ENCODE measurements around the gene ZC3HAV1L.
"Not testable (repeated sequence)": the region's sequence is repeated elsewhere in the genome, so short reads cannot be mapped to it uniquely, and the experiment has no call there.

The ZC3HAV1L gene, protein sequence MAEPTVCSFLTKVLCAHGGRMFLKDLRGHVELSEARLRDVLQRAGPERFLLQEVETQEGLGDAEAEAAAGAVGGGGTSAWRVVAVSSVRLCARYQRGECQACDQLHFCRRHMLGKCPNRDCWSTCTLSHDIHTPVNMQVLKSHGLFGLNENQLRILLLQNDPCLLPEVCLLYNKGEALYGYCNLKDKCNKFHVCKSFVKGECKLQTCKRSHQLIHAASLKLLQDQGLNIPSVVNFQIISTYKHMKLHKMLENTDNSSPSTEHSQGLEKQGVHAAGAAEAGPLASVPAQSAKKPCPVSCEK

DNA sequence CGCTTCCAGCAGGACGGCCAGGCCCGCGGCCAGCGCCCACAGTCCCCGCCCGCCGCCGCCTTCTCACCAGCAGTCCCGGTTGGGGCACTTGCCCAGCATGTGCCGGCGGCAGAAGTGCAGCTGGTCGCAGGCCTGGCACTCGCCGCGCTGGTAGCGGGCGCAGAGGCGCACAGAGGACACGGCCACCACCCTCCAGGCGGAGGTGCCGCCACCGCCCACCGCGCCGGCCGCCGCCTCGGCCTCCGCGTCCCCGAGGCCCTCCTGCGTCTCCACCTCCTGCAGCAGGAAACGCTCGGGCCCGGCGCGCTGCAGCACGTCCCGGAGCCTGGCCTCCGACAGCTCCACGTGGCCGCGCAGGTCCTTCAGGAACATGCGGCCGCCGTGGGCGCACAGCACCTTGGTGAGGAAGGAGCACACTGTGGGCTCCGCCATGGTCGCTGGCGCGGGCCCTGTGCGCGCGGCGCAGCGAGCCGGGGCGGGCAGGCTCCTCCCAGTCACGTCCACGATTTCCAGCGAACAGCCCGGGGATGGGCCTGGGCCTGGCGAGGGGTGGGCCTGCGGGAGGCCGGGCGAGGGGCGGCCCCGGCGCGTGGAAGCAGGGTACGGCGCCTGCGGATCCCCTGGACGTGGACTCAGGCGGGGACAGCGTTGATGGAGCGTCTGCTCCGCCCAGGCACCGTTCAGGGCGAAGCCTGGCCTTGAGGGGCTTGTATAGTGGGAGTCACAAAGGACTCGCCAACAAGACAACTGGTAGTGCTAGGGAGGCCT lies at the start of gene ZC3HAV1L:
Gene ZC3HAV1L (minus strand): TSS at position 457 of the 768 bp plus-strand sequence. CDS start 25 bp downstream, at position 432.
- no peak for FAIRE-seq

DNA sequence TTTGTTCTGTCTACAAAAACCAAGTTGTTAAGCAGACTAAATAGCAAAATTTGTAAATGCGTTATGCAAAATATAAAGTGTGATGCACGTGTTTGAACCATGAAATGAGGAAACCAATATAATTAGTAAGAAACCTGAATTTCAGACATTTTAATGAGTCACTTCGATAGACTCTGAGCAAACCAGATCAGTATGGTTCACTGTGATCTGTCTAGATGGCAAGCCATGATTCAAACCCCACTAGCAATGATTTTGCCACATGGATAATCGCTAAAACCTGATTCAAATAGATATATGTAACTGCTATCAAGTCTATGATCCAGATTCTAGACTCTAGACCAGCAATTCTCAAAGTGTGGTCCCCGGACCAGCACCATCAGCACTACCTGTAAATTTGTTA lies 48.9 kb upstream of the ZC3HAV1L start:
- FAIRE-seq: no peak

DNA sequence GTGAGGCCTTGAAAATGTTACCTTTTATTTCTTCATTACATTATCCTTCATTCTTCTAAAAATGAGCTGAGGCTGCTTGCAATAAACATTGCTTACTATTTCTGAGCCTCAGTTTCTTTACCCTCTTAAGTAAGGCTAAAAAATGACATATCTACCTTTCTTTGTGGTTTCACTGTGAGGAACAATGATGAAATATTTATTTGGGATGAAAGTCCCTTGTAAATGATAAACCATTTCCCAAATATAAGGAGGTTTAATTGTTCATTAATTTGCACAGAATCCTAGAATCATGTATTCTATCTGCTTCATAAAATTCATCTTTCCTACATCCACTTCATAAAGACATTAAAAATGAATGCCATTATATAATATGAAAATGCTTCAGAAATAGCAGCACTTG lies 45.7 kb upstream of the ZC3HAV1L start:
- FAIRE-seq: no peak

DNA sequence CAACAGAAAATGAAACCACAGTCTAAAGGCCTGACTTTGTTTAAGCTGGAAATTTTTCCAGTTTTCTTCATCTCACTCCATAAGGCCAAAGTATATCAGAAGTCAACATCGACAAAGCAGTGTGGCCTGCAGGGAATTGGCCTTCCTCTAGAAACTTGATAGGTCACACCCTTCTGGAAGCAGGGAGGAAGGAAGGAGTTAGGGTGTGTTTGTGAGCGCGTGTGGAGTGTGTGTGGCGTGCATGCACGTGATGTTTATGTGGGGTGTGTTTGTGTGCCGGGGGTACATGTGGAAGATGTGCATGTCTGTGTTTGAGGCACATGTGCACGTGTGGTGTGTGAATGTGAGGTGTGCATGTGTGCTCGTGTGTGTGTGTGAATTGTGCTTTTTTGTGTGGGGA lies 45.1 kb upstream of the ZC3HAV1L start:
- no peak for FAIRE-seq

DNA sequence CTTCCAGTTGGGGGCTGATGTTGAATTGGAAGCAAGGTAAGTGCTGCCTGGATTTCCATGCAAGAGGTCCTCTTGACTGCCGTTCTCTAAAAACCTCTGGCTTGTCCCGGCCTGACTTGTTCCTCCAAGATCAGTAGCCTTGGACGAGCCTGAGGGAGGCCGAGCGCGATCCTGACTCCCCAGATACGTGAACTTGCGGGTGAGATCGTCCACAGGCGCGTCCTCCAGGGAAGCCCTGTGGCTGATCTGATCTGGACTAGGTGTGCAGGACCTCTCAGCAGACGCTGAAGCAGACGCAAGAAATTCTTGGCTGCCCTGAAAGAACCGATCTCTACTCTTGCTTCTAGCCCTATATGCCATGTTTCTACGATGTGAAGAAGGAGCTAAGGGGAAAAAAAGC lies 44.0 kb upstream of the ZC3HAV1L start:
- no peak for FAIRE-seq

DNA sequence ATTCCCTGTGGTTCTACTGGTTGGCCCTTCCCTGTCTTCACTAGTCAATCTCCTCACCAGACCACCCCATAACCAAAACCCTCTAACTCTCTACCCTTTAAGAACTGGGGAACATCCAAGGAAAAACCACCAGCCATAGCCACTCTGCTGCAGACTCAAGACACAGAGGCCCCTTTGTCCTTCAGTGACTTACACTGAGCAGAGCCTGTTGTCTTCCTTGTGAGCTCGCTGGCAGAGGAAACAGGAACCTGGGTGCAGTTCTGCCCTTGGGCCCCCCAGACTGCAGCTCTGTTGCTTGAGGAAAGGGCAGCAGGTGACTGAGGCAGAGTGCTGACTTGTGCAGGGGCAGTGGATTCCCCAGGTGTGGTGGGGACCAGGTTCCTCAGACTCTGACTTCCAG lies 43.1 kb upstream of the ZC3HAV1L start:
- FAIRE-seq: no peak

DNA sequence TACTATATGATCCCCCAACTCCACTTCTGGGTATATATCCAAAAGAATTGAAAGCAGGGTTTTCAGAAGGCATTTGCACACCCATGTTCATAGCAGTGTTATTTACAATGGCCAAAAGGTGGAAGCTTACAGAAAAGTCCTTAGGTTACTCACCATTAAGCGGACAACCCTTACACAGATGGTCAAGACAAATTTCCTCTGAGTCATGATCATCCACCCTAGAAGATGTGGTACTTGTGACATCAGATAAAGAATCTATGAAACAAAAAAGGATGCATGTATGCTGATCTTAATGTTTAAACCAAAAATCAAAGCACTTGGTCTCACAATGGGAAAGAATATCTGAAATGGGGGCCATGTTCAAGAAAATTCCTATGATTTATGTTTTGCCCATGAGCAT lies 42.6 kb upstream of the ZC3HAV1L start:
- FAIRE-seq: no peak

DNA sequence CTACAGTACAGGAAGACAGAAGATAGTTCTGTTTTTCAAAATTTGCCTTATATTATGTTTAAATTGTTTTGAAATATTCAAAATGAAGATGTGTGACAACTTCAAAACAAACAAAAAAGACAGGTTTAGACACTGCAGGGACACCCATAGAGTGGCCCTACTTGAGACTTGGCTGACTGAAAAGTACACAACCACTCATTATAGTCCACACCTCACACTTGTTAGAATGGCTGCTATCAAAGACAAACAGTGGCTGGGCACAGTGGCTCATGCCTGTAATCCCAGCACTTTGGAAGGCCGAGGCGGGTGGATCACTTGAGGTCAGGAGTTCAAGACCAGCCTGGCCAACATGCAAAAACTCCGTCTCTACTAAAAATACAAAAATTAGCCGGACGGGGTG lies 41.9 kb upstream of the ZC3HAV1L start:
- not testable (repeated sequence) for FAIRE-seq

DNA sequence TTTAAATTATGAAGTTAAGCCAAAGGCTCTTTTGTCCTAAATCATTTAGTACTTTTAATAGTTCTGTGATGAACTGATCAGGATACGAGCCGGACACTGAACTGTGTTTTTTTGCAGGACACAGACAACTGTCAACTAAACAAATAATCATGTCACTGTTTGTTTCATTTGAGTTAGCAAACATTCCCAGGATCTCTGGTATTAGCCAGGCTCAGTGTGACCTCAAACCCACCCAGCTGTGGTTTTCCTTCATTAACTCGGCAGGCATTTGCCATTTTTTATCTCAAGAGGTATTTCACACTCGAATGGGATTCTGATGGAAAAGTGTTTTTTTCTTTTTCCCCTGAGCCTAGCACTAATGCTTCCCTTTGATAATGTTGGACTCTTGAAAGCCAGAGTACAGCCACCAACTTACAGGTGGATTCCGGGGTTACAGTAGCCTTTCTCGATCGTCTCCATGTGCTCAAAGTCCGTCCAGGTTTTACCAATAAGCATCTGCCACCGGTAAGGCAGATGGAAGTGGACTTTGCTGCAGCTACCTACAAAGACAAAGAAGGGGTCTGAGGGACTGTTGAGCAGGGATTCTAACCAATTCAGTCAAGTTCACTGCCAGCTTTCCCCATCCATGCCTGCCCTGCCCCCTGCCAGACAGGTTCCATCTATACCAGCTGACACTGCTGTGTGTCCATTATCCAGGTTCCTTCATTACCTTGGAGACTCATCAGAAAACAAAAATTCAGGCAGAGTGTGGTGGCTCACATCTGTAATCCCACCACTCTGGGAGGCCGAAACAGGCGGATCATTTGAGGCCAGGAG lies 40.2 kb upstream of the ZC3HAV1L start:
- no peak for FAIRE-seq

DNA sequence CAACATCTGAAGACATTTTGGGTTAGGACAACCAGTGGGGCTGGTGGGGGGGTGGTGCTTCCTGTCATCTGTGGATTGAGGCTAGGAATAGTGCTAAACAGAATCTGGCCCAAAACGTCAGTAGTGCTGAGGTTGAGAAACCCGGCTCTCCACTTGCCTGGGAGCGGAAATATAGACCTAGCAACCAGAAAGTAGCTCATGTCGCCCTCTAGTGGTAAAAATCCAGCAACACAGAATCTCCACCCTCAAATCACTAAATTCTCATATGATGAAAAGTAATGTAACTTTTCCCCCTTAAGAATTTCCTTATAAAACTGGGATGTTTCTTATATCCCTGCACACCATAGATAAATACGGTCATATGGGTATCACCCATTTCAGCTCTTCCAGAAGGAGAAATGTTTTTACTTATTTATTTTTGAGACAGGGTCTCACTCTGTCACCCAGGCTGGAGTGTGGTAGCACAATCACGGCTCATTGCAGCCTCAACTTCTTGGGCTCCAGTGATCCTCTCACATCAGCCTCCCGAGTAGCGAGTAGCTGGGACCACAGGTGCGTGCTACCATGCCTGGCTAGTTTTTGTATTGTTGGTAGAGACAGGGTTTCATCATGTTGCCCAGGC lies 39.3 kb upstream of the ZC3HAV1L start:
- FAIRE-seq: peak; percentile 68

DNA sequence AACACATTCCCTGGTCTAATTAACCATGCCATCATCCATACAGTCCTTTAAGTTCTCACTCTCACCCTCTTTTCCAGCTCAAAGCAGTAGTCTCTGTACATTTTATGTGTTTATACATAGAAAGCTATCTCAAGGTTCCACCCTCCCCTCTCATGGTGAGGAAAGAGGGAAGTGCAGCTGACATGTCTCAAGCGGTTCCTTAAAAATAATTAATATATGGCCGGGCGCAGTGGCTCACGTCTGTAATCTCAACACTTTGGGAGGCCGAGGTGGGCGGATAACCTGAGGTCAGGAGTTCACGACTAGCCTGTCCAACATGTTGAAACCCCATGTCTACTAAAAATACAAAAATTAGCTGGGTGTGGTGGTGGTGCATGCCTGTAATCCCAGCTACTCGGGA lies 37.0 kb upstream of the ZC3HAV1L start:
- no peak for FAIRE-seq

DNA sequence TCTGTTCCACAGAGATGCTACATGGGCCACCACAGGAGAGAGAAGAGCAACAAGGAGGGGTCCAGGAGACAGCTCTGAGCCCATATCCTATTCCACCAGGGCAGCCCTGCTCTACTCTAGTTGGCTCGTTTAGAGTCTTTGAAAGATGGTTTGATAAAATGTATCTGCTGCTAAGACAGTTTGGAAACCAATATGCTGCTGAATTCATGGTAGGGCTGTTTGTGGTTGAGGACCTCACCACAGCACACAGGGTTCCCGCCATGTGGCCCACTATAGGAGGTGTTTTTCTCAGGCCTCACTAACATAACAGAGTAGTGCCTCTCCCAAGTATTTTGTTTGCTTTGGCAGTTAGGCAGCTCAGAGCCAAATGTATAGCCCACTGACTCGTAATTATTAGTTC lies 35.8 kb upstream of the ZC3HAV1L start:
- FAIRE-seq: no peak

DNA sequence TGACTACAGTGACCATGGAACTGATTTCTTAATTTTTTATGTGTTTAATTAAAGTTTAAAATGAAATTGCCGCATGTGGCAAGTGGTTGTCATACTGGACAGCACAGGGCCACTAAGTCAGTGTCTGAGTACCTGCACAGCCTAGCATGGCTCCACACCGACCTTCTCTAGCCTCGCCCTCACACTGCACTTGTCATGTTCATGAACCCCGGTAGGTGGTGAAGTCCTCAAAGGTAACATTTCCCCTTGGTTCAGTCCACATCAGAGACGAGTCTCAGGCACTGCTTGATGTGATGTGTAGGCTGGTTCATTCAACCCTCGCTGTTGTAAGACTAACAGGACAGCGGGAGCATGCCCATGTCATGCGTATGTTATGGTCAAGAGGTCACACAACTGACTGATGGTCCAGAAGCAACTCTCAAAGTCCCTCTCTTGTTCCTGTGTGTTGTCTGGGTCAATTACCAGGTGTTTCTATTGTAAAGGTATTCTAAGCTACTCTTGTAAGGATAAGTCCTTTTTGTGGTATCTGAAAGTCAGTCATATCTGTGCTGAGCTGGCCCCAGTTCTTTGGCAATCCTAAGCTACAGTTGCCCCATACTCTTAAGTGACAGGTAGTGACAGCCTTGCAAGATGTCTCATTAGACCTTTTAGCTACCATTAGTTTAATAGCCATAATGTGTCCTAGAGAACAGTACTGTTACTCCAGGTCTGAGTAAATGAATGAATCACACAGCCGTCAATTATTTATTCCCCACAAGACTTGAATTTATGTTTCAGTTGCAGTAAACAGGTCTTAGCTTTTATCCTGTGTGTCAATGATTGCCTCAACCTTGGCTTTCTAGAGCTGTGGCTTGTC lies 32.9 kb upstream of the ZC3HAV1L start:
- no peak for FAIRE-seq

DNA sequence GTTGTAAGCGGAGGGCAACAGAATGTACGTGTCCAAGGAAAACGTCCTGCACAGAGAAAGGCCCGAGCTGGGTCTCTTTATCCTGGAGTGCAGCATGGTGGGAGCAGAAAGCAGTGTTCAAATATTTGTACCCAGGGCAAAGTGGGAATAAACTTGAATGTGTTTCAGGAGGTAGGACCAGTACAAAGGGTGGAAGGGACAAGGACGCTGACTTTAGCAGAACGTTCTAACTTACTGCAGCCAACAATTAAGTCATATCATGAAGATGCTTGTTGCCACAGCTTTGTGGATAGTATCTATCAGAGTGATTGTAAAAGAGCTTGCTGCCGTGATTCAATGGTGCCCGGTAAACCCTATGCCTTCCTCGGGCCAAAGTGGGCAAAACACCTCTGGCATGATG lies 30.5 kb upstream of the ZC3HAV1L start:
- no peak for FAIRE-seq

DNA sequence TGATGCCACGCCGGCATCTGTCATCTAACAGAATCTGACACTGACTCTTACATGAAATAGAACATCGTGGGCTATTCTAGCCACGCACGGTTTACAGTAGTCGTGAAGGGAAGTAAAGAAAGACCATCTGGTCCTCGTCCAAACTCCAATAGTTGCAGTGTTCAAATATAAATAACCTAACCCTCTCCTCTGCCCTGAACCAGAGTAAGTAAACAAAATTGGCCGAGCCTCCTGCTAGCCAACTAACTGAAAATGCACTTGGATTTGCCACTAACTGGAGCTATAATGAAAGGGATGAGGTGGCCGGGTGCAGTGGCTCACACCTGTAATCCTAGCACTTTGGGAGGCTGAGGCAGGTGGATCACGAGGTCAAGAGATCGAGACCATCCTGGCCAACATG lies 29.5 kb upstream of the ZC3HAV1L start:
- no peak for FAIRE-seq

DNA sequence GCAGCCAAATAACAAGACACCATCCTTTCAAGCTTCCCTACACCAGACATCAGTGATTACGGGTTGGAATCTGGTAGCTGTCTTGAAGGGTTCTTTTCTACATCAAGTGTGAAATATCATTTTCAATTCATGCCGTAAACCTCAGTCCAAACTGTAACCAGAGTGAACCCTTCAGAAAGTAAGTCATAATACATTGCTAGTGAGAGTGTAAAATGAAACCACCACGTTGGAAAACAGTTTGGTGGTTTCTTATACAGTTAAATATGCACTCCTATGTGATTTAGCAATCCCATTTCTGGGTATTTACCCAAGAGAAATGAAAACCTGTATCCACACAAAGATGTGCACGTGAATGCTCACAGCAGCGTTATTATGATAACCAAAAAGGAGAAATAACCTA lies 25.6 kb upstream of the ZC3HAV1L start:
- no peak for FAIRE-seq

DNA sequence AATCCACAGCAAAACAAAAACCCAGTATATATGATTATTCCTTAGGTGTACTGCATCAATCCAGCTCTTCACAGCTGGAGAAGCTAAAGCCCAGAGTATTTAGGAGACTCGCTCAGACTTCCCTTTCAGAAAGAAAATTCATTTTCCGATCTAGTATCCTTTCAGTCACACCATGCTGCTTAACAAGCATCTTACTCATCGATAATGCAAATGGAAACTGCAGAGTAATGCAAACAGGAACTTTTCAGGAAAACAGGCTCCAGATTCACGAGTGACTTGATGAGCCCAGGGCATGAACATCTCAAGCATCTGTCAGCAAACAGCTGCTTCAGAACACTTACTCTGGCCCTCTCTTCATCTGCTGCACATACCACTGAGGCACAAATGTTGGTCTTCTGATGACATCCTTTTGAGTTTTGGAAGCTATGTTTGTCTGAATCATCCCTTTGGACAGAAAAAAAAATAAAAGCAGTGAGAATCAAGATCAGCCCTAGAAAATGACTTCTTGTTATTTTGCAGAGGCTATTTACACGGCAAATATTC lies 24.9 kb upstream of the ZC3HAV1L start:
- FAIRE-seq: no peak

DNA sequence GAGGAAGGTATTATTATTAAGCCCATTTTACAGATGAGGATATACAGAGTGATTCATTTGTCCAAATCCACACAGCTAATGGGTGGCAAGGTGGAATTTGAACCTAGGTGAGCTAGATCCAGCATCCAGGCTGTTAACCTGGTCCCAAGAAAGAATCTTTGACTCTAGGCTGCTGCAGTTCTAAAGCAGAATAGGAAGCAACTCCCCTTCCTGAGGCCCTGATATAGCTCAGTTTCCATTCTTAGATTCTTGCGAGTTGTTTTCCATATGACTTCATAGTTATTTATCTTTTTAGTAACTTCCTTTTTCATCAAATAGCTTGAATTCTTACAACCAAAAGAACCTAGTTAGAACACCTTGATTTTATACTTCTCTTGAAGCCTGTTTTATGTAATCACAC lies 24.1 kb upstream of the ZC3HAV1L start:
- FAIRE-seq: no peak

DNA sequence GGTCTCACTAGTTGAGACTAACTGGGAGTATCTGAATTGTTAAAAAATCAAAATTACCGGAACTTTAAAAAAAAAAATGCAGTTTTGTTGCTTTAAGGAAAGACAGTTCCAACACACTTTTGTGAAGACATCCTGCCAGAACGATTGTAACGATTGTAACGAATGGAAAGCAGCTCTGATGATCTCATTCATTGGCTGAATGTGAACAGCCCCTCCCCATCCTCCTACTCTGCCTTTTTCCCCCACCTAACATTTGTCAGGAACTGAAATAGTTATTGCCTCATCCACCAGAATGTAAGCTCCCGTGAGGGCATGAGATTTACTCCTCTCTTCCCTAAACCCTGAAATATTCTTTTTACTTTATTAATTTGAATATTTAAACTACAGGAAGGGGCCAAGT lies 23.1 kb upstream of the ZC3HAV1L start:
- FAIRE-seq: no peak

DNA sequence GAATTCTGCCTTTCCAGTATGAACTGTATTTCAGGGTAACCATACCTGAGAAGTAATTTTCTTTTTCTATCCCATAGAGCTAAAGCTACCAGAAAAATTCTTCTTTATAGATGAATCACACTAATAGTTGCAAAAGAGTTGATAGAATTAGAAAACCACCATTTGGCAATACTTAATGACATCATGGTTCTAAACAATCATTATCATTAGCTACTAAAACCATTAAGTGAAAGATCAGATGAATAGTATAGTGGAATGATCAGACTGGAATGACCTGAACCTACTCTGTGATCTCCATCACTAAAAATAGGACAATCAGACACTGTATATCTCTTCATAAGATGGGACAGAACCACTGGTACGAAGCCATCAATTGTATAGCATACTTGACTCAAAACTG lies 19.8 kb upstream of the ZC3HAV1L start:
- no peak for FAIRE-seq

DNA sequence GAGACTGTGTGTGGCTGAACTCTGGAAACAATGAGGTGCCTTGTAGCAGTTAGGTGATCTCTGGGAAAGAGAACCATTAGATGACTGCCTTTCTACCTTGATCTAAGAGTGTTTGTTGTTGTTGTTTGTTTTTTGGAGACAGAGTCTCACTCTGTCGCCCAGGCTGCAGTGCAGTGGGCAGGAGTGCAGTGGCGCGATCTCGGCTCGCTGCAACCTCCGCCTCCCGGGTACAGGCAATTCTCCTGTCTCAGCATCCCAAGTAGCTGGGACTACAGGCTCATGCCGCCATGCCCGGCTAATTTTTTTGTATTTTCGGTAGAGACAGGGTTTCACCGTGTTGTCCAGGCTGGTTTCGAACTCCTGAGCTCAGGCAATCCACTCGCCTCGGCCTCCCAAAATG lies 18.8 kb upstream of the ZC3HAV1L start:
- FAIRE-seq: not testable (repeated sequence)

DNA sequence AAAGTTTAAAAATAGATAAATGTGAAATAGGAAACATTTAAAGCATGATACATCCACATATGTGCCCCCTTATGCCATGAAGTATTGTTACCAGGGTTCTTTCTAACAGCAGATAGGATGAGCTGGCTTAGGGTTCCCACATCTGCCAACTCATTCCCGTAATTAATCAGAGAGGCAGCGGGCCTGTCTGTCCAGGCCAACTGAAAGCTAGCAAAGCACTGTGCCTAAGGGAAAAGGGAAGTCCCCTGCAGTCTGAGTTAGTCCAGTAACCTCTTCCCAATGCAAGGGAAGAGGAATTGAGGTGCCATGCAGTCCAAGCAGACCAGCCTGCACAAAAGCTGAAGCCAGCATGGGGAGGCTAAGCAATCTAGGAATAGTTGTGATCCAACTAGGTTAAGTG lies 18.3 kb upstream of the ZC3HAV1L start:
- no peak for FAIRE-seq
